ENCODE results near the gene GPR68.
A peak's percentile ranks its signal among the peaks of the same experiment; 100 is the strongest.

Gene GPR68

DNA sequence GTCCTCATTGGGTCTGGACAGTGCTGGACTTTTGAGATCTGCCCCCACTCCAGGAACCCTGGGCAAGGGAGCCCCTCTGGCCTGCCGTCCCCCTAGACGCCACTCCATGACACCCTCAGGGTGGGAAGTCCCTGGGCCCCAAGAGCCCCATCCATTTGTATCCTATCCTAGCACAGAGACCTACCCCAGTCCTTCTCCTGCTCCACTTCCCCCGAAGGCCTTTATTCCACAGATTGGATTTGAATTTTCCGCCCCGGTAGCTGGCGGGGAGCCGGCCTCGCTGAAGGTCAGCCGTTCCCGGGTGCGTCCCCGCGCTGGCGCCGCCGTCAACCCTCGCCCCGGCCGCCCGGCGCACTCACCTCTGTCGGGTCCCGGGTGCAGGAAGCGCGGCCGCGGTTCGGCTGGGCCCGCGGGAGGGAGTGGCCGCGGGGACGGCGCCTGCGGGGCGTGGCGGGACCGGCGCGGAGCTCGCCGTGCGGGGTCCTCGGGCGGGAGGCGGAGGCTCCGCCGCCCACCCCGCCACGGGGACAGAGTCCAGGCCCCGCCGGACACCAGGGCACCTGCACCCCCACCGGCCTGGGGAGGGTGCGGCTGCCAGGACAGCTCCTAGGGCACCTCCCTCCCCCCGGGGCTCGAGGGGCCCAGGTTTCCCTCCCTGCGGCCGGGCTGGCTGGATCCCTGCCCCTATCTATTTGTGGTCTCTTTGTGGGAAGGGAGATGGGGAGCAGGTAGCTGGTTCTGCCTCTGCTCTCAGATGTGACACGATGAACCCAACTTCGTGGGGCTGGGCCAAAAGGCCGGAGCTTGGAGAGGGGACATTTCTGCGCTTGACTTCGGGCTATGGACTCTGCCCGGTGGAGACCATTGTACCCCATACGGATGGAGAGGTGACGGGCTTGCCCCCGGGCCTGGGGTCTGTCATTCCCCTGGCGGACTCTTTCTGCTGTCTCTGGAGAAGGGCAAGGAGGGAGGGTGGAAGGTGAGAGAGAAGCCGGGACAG, 19.9 kb upstream of the GPR68 start:
- DNase-seq (peak in 1 of 2 donors; percentile 36), ATAC-seq (peak; percentile 53)
- H3K27ac Mint-ChIP-seq, result peak overlapping the region in 1 of 2 donors; percentile 93
- H3K27me3 Mint-ChIP-seq, result no peaks in the 10 kb centered on the region
- H3K4me3 Mint-ChIP-seq, result peak overlapping the region; percentile 67 to 77
- peaks cover 73% of the 10 kb centered on the region for H3K4me1 Mint-ChIP-seq
- H3K9me3 Mint-ChIP-seq, result peaks cover 0 to 4% of the 10 kb centered on the region in 2 donors

DNA sequence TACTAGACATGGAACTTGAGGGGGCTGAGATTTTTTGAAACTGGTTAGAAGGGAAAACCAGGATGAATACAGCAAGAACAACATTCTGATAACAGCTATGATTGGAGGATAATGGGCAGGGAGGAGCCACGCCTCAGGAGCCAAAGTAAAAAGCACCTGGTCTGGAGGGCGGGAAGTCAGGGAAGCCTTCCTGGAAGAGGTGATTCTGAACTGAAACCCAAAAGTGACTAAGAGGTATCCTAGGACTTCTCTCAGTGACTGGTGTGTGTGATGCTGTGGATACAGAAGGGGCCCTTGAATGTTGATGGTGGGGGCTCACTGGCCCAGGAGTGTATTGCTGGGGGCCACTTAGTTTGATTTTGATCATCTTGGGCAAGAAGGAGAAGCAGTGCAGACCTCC, 18.8 kb upstream of the GPR68 start:
- DNase-seq, result no peak
- no peaks in the 10 kb centered on the region for H3K27me3 Mint-ChIP-seq
- peak overlapping the region; percentile 29 to 49 for H3K27ac Mint-ChIP-seq
- H3K4me1 Mint-ChIP-seq, result peaks cover 79% of the 10 kb centered on the region
- peak overlapping the region; percentile 67 to 71 for H3K4me3 Mint-ChIP-seq
- ATAC-seq, result no peak
- H3K9me3 Mint-ChIP-seq, result peaks cover 0 to 4% of the 10 kb centered on the region in 2 donors

DNA sequence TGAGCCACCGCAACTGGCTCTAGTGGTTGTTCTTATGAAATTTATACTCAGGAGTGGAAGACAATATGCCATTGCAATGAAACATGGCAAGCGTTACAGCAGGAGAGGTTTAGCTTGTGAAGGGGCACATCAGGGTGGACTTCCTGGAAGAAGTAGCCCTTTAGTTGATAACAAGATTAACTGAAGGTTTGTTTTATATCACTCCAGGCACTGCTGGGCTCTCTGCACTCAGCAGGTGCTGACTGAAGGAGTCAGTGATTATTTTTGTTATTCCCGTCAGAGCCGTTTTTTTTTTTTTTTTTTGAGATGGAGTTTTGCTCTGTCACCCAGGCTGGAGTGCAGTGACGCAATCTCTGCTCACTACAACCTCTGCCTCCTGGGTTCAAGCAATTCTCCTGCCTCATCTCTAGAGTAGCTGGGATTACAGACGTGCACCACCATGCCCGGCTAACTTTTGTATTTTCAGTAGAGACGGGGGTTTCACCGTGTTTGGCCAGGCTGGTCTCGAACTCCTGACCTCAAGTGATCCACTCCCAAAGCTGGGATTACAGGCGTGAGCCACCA, 17.6 kb upstream of the GPR68 start:
- DNase-seq (no peak), ATAC-seq (no peak)
- peaks cover 0 to 4% of the 10 kb centered on the region in 2 donors for H3K9me3 Mint-ChIP-seq
- peak overlapping the region in 1 of 2 donors; percentile 2 for H3K27ac Mint-ChIP-seq
- H3K4me1 Mint-ChIP-seq, result peaks cover 81% of the 10 kb centered on the region
- H3K4me3 Mint-ChIP-seq, result no peak overlapping the region
- H3K27me3 Mint-ChIP-seq, result no peaks in the 10 kb centered on the region

DNA sequence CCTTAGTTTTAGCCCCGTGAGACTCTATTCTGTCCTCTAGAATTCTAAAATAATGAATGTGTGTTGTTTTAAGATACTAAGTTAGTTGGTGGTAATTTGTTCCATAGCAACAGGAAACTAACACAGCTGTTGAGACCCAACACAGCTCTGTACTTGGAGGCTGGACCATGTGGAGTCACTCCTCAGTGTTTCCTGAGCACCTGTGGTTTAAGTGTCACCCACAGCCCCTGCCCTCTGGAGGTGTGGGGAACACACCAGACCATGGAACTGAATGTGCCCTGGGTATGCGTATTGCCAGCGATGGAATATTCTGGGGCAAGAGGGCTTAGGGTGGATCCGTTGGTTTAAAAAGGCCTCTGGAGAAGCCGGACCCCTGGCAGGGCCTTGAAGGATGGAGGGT, 16.6 kb upstream of the GPR68 start:
- peak; percentile 93 for ATAC-seq
- DNase-seq, result peak; percentile 43 to 69
- Mint-ChIP-seq H3K27me3 (no peaks in the 10 kb centered on the region), H3K4me1 (peaks cover 84% of the 10 kb centered on the region), H3K4me3 (peak overlapping the region; percentile 1 to 27), H3K27ac (peak overlapping the region; percentile 2 to 92), H3K9me3 (peaks cover 0 to 4% of the 10 kb centered on the region in 2 donors)

DNA sequence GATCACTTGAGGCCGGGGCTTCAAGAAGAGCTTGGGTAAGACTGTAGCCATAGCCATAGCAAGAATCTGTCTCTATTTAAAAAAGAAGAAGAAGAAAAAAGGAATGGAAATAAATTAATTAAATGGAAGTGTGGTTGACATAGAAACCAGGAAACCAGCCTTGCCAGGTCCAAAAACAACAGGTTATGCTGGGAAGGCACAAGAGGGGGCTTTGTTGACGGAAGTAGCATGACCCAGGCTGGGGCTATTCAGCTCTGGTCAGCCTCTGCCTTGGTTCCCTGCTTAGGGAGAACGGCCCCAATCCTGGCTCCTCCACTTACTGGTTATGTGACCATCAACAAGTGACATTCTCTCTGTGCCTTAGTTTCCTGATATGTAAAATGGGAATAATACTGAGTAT, 14.4 kb upstream of the GPR68 start:
- Mint-ChIP-seq H3K4me3 (no peak overlapping the region), H3K9me3 (peaks cover 0 to 4% of the 10 kb centered on the region in 2 donors), H3K27ac (peak overlapping the region in 1 of 2 donors; percentile 54), H3K27me3 (no peaks in the 10 kb centered on the region), H3K4me1 (peaks cover 83% of the 10 kb centered on the region)
- DNase-seq (no peak), ATAC-seq (no peak)

DNA sequence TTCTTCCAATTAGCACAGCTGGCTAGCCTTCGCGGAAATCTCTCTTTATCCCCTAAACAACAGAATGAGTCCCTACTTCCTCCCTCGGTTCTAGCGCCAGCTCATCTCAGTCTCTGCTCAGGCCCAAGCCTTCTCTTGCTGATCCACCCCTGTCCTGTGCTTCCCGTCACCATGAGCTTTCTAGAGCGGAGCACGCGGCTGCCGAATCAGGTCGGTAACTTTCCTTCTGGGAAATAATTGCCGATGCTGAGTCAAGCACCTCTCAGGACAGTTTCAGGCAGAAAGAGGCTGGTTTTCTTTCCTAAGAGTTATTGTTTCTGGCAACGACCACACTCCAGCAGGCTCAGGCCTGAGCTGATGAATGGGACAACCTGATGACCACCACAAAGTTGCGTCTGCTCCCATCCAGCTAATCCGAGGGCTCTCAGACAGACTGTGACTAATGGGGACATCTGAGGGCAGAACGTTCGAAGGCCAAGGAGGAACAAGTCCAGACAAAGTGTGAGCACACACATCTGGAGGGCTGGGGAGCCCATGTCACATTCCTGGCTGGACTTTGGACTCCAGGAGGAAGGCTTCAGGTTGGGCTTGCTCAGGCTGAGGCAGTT, 13.6 kb upstream of the GPR68 start:
- ATAC-seq (no peak), DNase-seq (no peak)
- Mint-ChIP-seq H3K4me1 (peaks cover 79% of the 10 kb centered on the region), H3K9me3 (peaks cover 0 to 4% of the 10 kb centered on the region in 2 donors), H3K4me3 (no peak overlapping the region), H3K27me3 (no peaks in the 10 kb centered on the region), H3K27ac (peak overlapping the region in 1 of 2 donors; percentile 57)

DNA sequence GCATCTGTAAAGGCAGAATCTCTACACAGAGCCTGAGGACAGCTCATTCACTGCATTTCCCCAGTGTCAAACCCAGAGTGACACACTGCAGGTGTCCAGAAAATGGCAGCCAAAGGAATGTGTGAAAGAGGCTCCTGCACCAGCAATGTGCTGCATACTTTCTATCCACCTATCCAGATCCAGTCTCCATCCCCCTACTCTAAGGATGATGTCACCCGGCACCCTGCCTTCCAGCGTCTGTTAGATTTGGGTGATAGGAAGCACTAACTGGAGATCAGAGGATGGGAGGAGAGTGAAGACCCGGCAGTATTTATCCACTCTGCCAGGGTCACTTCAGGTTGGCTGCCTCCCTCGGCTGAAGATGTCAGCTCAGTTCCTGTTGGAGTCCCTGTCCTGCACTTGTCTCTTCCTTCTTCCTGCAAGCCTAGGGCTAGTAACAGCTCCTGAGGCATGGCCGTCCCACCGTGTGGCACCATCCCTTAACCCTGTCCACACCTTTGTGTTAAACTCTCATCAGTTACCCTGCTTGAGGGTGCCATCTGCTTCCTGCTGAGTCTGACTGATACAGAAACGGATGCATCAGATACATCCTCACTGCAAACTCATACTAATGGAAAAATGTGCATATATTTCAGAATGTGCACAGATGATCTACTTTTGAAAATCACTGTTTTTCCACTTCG, 13.0 kb upstream of the GPR68 start:
- Mint-ChIP-seq H3K9me3 (peaks cover 0 to 4% of the 10 kb centered on the region in 2 donors), H3K27ac (peak overlapping the region in 1 of 2 donors; percentile 57), H3K4me1 (peaks cover 79% of the 10 kb centered on the region), H3K4me3 (peak overlapping the region in 1 of 2 donors; percentile 33), H3K27me3 (no peaks in the 10 kb centered on the region)
- ATAC-seq, result no peak
- DNase-seq, result no peak

DNA sequence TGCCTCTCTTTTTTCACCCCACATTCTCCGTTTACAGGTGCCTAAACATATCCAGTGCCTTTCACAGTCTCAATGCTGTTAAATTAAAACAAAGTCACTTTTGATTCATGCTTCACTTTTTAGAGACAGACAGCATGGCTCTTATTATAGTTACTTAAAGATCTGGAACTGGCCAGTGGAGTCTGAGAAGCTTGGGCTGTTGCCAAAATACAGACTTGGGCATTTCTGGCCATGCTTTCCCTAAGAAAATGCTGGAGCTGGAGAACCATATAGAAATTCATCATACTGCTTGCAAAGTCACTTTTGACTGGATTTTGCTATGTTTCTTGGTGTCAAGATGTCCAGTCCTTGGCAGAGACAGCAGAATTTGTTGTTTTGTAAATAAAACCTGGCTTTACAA, 12.2 kb upstream of the GPR68 start:
- ATAC-seq, result no peak
- Mint-ChIP-seq H3K27me3 (no peaks in the 10 kb centered on the region), H3K4me3 (no peak overlapping the region), H3K27ac (no peak overlapping the region), H3K9me3 (peaks cover 0 to 4% of the 10 kb centered on the region in 2 donors), H3K4me1 (peaks cover 79% of the 10 kb centered on the region)
- no peak for DNase-seq

DNA sequence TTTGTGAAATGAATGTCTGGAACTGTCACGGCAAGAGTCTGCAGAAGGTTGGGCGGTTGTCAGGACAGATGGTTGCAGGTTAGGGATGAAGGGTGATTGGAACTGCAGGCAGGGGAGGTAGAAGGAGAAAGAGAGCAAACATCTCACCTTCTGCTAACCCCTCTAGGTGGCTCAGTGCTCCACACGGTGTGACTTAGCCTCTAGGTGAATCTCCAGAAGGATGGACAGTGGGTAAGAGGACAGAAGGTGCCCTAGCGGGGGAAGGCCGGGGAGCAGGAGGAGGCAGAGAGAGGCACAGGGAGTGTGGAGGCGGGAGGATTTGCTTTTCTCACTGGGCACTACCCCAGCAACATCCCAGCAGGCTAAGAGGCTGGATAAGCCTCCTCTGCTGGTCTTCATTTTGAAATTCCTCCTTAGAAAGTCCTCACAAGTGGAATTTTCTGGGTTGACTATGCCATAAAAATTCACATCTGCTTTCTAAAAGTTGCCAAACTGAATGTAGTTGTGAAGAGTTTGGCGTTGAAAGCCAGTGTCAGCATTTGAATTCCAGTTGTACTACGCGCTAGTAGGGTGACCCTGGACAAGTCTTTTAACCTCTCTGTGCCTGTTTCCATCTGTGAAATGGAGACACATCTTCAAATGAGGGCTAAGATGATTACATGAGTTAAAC, 10.7 kb upstream of the GPR68 start:
- H3K27ac Mint-ChIP-seq, result peak overlapping the region; percentile 67 to 76

DNA sequence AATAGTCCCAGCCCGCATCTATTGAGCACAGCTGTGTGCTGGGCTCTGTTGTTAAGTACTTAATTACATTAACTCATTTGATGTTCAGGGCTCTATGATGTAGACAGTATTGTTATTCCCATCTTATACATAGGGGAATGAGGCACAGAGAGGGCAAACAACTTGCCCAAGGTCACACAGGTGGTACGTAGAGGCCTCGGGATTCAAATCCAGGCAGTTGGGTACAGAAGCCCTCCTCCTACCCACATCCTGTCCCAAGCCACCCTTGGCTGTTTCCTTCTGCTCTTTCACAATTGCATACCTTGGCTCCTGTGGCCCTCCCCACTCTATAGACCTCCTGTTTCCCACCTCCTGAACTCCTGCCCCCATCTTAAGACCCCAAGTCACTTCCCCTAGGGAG, 10.0 kb upstream of the GPR68 start:
- peaks cover 82% of the 10 kb centered on the region for H3K4me1 Mint-ChIP-seq
- H3K27me3 Mint-ChIP-seq, result no peaks in the 10 kb centered on the region
- ATAC-seq (peak; percentile 62), DNase-seq (no peak)
- H3K4me3 Mint-ChIP-seq, result peak overlapping the region; percentile 66 to 74
- no peaks in the 10 kb centered on the region for H3K9me3 Mint-ChIP-seq
- peak overlapping the region; percentile 67 to 76 for H3K27ac Mint-ChIP-seq

More for the DNA sequence above, 10.7 kb upstream of the GPR68 start:
- no peaks in the 10 kb centered on the region for H3K9me3 Mint-ChIP-seq
- H3K27me3 Mint-ChIP-seq, result no peaks in the 10 kb centered on the region
- DNase-seq (no peak), ATAC-seq (no peak)
- H3K4me3 Mint-ChIP-seq, result no peak overlapping the region
- peaks cover 81% of the 10 kb centered on the region for H3K4me1 Mint-ChIP-seq

DNA sequence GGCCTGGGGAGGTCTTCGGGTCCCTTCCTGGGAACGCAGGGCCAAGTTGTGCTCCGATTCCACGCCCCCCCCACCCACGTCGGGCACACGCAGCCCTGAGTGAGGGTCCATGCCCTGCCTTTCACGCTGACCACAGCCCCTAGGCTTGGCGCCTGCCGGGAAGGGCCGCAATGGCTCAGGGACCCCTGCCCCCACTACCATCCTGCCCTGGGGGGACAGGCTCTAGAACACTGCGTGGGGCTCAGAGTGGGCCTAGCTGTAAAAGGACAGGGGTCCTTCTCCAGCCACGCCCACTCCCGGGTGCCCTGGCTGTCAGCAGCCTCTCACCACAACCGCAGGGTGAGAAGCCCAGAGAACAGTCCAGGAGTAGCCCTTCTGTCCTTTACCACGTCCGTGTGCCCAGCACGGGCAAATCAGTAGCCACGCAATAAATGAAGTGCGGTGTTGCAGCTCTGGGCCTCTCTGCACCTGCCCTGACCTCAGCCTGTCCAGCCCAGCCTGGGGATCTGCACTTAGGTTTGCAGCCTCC, 9.4 kb upstream of the GPR68 start:
- H3K27ac Mint-ChIP-seq, result peak overlapping the region; percentile 38 to 54
- H3K9me3 Mint-ChIP-seq, result no peaks in the 10 kb centered on the region
- H3K4me3 Mint-ChIP-seq, result peak overlapping the region; percentile 66 to 74
- DNase-seq, result no peak
- H3K27me3 Mint-ChIP-seq, result no peaks in the 10 kb centered on the region
- peaks cover 87% of the 10 kb centered on the region for H3K4me1 Mint-ChIP-seq
- peak; percentile 1 for ATAC-seq

DNA sequence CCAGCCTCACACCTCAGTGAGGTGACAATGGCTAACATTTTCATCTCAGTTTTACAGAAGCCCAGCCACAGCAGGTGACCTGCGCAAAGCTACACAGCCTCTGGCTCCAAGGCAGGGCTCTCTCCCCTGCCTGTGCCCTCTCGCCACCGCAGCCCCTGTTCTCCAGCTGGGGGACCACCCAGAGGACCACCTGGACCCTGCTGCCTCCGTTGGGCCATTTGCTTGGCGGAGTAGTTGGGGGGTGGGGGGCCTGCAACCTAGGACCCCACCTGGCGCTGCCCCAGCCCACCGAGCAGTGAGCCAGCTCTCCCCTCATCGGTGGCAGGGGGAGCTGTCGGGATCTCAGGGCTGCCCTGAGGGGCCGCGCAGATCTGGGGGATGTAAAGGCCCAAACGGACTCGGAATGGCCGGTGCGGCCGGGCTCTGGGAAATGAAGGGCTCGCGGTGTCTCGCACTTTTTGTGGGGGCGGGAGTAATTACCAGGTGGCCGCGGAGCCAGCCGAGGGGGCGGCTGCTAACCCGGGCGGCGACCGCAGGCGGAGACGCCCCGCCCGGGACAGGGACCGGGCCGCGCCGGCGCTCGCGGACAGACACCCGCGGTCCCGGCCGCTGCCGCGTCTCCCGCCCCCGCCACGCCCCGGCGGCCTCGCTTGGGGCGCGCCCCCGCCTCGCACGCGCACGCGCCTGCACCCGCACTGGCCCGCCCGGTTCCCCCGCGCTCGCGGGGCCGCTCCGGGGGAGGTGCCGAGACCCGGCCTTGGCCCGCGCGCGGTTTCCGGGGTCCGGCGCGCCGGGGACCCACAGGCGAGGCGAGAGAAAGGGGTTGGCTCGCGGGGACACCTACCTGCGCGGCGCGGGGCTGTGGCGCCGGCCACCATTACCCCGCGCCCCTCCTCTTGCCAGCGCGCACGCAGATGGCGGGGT, 8.6 kb upstream of the GPR68 start:
- ATAC-seq, result peak; percentile 35
- no peaks in the 10 kb centered on the region for H3K27me3 Mint-ChIP-seq
- H3K4me3 Mint-ChIP-seq, result peak overlapping the region; percentile 66 to 80
- H3K4me1 Mint-ChIP-seq, result peaks cover 87% of the 10 kb centered on the region
- H3K9me3 Mint-ChIP-seq, result no peaks in the 10 kb centered on the region
- peak overlapping the region in 1 of 2 donors; percentile 68 for H3K27ac Mint-ChIP-seq
- peak; percentile 33 to 44 for DNase-seq

DNA sequence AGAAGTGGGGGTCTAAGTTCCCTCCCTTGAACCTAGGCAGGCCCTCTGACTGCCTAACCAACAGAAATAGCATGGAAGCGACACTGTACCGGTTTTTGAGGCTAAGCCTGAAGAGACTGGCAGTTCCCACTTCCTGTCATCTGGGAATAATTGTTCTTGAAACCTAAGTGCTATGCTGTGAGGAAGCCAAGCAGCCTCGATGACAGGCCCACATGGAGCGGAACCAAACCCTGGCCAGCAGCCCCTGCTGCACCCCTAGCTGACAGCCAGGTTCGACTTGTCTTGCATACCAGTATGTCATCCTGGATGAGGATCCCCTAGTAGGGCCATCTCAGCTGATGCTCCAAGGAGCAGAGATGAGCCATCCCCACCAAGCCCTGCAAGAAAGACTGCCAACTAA, 6.4 kb upstream of the GPR68 start:
- peaks cover 6 to 8% of the 10 kb centered on the region in 2 donors for H3K9me3 Mint-ChIP-seq
- H3K4me1 Mint-ChIP-seq, result peaks cover 92% of the 10 kb centered on the region
- ATAC-seq (no peak), DNase-seq (no peak)
- peak overlapping the region in 1 of 2 donors; percentile 67 for H3K4me3 Mint-ChIP-seq
- H3K27me3 Mint-ChIP-seq, result no peaks in the 10 kb centered on the region
- no peak overlapping the region for H3K27ac Mint-ChIP-seq

Data from stimulated activated naive CD8-positive, alpha-beta T cell treated with anti-CD3 and anti-CD28 coated beads, Interleukin-15, amount 100 ng/mL, for 72 hours (primary cell).